GM19025 (cell line): Measurements from ENCODE around the gene VWA2.
"Not testable (repeated sequence)": the region's sequence is repeated elsewhere in the genome, so short reads cannot be mapped to it uniquely, and the experiment has no call there.

Source experiments
- ATAC-seq: cut with Tn5 transposase; IDR thresholded peaks from one replicate; pipeline ENCODE4 v1.9.1; 2021; ENCODE audit warnings: mild to moderate bottlenecking, low read depth, moderate library complexity; ENCODE audit not compliant: unreplicated experiment

The VWA2 gene

DNA sequence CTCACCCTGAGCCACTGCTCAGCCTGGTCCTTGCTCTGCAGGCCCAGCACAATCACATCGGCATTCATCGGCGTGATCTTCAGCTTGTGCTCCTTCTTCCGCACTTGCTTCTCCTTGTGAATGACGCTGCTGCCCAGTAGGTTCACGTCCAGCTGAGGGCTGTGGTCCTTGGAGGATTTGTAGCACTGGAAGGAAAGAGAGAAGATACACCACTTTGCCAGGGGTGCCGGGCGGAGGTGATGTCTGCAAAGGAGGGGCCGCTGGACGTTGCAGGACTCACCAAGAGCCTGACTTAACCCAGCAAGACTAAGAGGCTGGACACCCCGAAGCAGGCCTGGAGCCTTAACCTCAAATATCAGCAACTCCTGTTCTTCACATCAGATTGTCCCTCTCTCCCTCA lies 74.8 kb downstream of the VWA2 start:
- ATAC-seq = no peak

DNA sequence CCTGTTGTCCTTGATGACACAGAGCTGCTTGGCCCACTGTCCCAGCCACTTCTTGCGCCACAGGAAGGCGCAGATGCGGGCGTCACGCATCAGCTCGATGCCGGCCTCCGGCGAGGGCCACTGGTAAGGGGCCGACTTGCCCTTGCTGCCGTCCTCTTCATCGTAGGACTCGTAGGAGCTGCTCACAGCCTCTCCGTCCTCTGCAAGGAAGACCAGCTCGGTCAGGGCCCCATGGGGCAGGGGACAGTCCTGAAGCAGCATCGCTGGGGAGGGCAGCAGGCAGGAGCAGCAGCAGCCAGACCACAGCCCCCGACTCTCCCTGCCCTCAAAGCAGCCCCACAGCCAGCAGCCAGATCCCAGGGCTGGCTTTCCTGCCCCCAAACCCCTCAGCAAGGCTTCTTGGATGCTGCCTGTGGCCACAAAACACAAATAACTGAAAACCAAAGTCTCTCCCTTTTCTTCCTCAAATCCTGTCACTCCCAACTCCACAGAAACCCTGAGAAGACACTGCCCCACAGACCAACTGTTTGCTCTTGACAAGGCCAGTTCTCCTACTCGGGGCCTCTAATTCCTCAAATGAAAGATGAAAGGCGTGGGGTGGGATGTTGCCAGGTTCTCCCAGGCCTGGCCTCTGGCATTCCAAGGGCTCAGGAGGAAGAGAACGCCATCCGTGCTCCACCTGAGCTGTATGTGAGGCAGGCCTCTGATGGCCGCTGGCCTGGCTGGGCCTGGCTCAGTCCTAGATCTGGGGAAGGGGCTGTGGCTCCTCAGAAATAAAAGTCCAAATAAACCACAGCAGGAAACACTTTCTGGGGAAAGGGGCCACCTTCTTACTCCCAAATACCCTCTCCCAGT lies 76.7 kb downstream of the VWA2 start:
- no peak for ATAC-seq

GRCh38 chr10:114316744-114317143 lies 77.7 kb downstream of the VWA2 start:
- no peak for ATAC-seq

DNA sequence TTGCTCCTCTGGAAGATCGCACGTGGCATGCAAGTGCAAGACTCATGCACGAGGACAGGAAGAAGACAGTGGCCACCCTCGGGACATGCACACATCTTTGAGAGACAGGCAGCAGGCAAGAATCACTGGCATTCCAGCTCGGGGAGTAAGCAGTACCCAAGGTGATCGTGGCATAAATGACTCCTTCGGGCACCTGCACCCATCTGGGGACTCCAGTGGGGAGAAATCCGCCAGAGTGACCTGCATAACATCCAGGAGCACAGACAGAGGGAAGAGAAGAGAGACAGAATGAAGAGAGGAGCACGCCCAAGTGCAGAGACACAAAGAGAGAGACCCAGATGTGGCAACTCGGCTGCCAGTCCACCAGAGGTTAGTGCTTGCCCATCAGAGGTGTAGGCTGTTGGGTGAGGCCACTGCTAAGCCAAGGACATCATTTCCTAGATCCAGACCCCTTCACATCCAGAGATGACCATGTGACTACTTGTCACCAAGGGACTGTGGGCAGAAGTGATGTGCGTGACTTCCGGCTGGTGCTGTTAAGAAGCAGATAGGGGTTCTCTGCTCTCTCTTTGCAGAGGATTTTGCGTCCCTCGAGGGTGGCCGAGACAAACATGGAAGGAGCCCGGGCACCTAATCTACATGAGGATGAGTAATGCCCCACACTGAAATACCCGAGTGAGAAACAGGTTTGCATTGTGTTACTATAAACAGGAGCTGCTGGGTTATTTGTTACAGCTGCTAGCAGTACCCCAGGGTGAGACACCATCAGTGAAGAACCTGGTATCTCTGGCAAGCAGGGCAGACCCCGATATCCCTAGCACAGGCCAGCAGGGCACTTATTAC lies 80.6 kb downstream of the VWA2 start:
- ATAC-seq = no peak

GRCh38 chr10:114320249-114321116 lies 81.4 kb downstream of the VWA2 start:
- ATAC-seq = no peak

- no peak for ATAC-seq
Observed at GRCh38 chr10:114322344-114322743, 83.3 kb downstream of the VWA2 start.

DNA sequence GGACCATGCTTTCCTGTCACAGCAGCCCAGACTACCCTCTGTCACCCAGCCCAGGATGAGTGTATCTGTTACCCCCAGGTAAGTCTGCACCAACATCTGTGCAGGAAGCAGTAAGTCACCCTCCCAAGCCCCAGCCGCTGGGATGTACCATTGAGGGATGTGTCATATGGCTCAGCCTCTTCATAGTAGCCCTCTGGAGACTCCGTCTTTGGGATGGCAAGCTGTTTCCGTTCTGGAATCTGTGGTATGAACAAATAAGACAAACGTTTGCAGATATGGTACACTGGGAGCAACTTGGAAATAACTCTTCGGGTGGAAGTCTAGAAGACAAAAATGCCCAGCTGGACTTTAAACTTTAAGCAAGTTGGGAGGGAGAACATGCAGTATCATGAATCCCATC lies 84.0 kb downstream of the VWA2 start:
- ATAC-seq = no peak

DNA sequence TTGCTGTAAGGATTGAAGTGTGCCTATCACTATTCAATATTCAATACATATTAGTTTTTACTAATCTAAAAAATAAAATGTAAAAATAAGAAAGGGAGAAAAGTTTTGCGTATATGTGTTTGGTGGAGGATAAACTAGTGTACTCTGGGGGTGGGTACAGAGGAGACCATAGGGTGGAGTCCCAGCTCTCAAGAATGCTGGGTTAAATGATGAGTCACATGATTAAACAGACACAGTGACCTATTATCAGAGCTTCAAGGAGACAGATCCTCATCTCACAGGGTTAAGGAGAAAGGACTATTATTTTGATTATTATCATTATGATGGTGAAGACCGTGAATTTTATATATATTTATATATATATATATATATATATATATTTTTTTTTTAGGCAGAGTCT lies 87.7 kb downstream of the VWA2 start:
- no peak for ATAC-seq

DNA sequence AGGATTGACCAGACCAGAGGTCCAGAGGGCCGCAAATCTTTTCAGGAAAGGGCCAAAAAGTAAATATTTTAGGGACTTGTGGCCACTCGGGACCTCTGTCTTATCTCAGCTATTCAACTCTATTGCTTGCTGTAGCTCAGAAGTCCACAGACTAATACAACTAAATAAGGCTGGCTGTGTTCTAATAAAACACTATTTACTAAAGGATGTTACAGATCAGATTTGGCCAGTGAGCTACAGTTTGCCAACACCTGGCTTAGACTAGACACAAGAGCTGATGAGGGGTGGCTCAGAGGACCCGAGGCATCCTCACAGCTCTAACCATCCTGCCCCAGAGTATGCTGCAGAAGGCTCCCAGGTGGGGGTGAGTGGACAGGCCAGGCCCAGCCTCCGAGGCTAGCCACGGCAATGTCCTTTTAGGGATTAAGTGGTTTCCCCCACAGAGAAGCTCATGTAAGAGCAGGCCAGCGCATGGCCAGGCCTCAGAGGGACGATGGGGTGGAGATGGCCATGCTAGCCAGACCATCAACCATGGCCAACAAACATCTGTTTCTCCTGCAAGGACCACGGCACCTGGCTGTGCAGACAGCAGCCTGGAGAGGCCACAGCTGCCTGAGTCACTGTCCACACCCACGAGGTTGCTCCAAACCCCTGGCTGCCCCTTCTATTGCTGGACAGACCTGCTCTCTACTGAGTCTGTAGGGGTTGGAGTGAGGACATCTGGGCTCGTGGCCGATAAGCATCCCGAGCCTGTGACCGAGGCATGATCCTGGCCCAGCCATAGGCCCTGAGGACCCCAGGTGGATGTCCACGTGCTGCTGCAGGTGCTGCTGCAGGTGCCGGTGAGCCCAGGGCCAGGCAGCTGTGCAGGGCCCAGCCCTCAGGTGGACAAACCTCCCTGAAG lies 88.7 kb downstream of the VWA2 start:
- ATAC-seq = no peak

DNA sequence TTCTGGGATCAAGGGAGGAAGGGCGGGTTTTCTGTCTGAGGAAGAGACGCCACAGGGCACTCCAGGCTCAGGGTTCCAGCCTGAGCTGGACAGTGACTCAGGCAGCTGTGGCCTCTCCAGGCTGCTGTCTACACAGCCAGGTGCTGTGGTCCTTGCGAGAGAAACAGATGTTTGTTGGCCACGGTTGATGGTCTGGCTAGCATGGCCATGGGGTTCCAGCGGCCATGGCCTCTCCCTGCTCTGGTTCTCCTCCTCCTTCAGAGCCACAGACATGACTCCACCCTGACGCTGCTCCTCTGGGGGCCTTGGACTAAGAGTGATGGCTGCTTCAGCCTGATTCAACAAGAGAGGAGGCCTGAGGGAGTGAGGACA lies 89.4 kb downstream of the VWA2 start:
- ATAC-seq = no peak

DNA sequence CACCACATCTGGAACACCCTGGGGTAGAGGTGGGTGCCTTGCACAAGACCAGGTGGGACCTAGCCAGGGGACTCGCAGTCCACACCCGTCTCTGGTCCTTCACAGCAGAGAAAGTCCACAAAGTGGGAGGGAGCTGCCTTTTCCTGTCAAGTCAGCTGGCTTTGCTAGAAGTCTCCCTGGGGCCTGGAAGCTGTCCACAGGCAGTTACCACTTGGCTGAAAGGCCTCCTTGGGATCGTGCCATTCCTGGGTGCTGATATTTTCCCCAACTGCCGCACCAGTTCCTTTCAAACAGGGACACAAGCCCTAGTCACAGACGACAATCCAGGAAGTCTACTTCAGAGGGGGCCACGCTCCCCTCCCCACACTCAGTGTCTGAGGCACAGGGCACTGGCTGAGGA lies 89.8 kb downstream of the VWA2 start:
- ATAC-seq = no peak

DNA sequence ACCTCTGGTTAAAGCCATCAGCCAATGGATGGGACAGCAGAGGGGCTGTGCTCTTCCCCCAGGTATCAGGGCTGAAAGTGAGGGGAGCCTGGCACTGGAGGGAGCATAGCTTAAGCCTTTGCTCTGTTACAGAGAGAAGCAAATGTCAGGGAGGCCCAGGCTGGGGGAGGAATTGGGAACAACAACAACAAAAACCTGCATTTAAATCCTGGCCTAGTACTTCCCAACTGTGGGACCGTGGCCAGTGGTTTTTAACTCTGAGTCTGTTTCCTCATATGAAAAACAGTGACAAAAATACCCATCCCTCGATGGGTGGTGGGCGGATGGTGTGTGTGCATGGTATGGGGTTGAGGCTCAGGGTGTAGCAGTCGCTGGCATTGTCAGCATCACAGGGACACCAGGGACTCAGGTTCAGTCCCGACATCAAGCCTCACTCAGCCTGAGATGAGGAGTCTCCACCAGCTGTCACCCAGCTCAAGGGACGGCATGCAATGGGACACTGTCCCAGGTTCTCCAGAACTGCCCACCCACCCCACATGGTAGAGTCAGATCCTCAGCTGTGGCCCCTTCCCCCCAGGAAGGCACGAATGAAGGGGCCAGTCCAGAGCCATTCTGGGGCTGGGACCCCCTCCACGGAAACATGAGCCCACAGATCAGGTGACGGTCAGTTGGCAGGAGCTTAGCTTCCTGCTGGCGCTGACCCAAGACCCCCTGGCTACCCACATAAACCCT lies 90.7 kb downstream of the VWA2 start:
- ATAC-seq = no peak

- ATAC-seq = no peak
Observed at GRCh38 chr10:114332301-114333192, 93.5 kb downstream of the VWA2 start.

GRCh38 chr10:114333441-114333840 lies 94.4 kb downstream of the VWA2 start:
- not testable (repeated sequence) for ATAC-seq

GRCh38 chr10:114334301-114334700 lies 95.2 kb downstream of the VWA2 start:
- no peak for ATAC-seq

DNA sequence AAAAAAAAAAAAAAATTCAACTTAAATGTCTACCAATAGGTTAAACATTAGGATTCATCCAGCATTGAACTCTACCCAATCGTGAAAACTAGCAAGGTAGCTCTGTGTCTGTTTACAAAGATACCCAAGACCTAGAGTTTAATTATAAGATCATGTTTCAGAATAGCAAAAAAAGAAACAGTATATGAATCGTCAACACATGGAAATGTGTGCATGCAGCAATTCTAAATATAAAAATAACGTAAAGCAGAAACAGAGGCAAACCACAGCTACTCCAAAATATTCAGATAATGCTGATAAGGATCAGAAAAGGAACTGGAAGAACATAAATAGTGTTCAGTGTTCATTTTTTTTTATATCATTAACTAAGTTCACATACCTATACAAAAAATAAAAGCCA lies 96.6 kb downstream of the VWA2 start:
- no peak for ATAC-seq

DNA sequence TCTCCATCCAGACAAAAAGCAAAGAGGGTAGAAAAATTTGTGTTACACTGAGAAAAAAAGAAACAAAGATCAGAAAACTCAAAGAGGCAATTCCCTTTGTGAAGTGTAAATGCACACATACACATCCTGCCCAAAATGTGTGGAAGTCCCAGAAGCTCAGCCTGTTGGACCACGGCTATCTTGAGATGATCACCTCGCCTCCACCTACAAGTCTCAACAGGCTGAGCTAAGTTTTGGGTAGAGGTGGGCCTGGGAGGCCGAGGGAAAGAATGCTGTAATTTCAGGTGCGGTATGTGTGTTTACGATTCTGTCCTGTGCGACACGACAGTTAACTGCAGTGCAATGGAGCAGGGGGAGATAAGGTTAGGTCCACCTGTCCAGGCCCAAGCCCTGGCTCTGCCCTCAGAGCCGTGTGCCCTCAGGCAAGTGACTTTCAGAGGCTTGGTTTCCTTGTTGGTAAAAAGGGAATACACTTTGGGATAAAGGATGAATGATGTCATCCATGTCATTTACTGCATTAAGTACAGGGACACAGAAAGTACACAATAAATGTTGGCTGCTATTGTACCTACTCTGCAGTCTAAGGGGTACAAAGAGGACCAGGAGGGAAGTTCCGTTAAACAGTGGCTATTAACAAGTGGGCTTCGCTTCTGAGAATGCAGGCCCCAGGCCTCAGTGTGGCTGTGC lies 97.9 kb downstream of the VWA2 start:
- no peak for ATAC-seq
